ENCODE data around the gene FLNA. TPM values are rescaled to one million over a fixed set of nuclear protein-coding genes. Genes with fewer than 3 reads are reported as not detected.
A peak's percentile ranks its signal among the peaks of the same experiment; 100 is the strongest.

The FLNA gene
- total and polyA plus RNA-seq, 2 of the 13 experiments (the other 11 are each of a cell fraction or from before 2014, with no cell fraction given) = 83.4 to 174 TPM

DNA sequence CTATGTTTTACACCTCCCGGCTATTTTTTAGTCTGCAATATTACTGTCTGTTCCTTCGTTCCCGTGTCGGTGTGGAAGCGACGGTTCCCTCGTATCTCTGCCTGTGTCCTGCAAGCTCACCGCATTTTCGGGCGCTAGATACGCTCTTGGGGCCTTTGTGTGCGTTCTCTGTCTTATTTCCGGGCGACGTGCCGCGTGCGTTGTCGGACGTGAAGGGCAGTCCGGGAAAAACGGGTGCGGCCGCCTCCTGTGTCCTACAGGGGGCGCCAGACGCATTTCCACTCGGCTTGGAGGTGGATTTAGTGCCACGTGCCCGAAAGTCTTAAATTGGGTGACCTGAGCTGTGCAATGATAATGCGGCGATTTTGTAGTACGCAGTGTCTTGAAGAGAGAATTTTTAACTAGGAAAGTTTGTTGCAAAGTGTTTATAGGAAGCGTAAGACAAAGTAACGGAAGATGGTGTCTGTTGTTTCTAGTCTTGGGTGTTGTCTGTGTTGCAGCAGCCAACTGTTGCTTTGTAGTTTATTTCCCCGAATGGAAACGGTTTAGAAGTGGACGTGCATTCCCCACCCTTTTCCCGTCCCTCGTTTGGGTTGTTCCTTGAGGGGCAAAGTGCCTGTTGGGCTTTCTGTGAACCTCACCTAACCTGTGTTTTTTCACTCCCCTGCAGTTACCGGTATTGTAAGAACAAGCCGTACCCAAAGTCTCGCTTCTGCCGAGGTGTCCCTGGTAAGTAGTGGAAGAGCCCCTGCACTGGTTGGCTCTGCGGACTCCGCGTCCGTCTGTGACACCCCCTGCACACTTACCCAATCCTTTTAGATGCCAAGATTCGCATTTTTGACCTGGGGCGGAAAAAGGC is 24.5 kb upstream of the FLNA start (continued):
- TF ChIP-seq, protein P1, sequence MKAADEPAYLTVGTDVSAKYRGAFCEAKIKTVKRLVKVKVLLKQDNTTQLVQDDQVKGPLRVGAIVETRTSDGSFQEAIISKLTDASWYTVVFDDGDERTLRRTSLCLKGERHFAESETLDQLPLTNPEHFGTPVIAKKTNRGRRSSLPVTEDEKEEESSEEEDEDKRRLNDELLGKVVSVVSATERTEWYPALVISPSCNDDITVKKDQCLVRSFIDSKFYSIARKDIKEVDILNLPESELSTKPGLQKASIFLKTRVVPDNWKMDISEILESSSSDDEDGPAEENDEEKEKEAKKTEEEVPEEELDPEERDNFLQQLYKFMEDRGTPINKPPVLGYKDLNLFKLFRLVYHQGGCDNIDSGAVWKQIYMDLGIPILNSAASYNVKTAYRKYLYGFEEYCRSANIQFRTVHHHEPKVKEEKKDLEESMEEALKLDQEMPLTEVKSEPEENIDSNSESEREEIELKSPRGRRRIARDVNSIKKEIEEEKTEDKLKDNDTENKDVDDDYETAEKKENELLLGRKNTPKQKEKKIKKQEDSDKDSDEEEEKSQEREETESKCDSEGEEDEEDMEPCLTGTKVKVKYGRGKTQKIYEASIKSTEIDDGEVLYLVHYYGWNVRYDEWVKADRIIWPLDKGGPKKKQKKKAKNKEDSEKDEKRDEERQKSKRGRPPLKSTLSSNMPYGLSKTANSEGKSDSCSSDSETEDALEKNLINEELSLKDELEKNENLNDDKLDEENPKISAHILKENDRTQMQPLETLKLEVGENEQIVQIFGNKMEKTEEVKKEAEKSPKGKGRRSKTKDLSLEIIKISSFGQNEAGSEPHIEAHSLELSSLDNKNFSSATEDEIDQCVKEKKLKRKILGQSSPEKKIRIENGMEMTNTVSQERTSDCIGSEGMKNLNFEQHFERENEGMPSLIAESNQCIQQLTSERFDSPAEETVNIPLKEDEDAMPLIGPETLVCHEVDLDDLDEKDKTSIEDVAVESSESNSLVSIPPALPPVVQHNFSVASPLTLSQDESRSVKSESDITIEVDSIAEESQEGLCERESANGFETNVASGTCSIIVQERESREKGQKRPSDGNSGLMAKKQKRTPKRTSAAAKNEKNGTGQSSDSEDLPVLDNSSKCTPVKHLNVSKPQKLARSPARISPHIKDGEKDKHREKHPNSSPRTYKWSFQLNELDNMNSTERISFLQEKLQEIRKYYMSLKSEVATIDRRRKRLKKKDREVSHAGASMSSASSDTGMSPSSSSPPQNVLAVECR (CRISPR knock-in tag; IDR thresholded peaks at IDR 0.05; ENCODE audit: borderline replicate concordance) = peak; percentile 49
- TF ChIP-seq, protein P2, sequence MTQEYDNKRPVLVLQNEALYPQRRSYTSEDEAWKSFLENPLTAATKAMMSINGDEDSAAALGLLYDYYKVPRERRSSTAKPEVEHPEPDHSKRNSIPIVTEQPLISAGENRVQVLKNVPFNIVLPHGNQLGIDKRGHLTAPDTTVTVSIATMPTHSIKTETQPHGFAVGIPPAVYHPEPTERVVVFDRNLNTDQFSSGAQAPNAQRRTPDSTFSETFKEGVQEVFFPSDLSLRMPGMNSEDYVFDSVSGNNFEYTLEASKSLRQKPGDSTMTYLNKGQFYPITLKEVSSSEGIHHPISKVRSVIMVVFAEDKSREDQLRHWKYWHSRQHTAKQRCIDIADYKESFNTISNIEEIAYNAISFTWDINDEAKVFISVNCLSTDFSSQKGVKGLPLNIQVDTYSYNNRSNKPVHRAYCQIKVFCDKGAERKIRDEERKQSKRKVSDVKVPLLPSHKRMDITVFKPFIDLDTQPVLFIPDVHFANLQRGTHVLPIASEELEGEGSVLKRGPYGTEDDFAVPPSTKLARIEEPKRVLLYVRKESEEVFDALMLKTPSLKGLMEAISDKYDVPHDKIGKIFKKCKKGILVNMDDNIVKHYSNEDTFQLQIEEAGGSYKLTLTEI (CRISPR knock-in tag; conservative IDR thresholded peaks at IDR 0.05) = no peak
- TF ChIP-seq, protein P3, sequence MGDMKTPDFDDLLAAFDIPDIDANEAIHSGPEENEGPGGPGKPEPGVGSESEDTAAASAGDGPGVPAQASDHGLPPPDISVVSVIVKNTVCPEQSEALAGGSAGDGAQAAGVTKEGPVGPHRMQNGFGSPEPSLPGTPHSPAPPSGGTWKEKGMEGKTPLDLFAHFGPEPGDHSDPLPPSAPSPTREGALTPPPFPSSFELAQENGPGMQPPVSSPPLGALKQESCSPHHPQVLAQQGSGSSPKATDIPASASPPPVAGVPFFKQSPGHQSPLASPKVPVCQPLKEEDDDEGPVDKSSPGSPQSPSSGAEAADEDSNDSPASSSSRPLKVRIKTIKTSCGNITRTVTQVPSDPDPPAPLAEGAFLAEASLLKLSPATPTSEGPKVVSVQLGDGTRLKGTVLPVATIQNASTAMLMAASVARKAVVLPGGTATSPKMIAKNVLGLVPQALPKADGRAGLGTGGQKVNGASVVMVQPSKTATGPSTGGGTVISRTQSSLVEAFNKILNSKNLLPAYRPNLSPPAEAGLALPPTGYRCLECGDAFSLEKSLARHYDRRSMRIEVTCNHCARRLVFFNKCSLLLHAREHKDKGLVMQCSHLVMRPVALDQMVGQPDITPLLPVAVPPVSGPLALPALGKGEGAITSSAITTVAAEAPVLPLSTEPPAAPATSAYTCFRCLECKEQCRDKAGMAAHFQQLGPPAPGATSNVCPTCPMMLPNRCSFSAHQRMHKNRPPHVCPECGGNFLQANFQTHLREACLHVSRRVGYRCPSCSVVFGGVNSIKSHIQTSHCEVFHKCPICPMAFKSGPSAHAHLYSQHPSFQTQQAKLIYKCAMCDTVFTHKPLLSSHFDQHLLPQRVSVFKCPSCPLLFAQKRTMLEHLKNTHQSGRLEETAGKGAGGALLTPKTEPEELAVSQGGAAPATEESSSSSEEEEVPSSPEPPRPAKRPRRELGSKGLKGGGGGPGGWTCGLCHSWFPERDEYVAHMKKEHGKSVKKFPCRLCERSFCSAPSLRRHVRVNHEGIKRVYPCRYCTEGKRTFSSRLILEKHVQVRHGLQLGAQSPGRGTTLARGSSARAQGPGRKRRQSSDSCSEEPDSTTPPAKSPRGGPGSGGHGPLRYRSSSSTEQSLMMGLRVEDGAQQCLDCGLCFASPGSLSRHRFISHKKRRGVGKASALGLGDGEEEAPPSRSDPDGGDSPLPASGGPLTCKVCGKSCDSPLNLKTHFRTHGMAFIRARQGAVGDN (CRISPR knock-in tag; IDR thresholded peaks at IDR 0.05) = peak; percentile 63
- TF ChIP-seq MAF1 (CRISPR knock-in tag; IDR thresholded peaks at IDR 0.05; ENCODE audit: borderline replicate concordance) = no peak
- no peak for TF ChIP-seq ZNF350 (CRISPR knock-in tag; IDR thresholded peaks at IDR 0.05; ENCODE audit: borderline replicate concordance, low read depth)
- no peak for TF ChIP-seq ZNF83 (CRISPR knock-in tag; IDR thresholded peaks at IDR 0.05; ENCODE audit: borderline replicate concordance)
- TF ChIP-seq AGO2 (optimal IDR thresholded peaks at IDR 0.05; ENCODE audit: low read depth, low read length) = peak; percentile 91
- TF ChIP-seq, protein P4, sequence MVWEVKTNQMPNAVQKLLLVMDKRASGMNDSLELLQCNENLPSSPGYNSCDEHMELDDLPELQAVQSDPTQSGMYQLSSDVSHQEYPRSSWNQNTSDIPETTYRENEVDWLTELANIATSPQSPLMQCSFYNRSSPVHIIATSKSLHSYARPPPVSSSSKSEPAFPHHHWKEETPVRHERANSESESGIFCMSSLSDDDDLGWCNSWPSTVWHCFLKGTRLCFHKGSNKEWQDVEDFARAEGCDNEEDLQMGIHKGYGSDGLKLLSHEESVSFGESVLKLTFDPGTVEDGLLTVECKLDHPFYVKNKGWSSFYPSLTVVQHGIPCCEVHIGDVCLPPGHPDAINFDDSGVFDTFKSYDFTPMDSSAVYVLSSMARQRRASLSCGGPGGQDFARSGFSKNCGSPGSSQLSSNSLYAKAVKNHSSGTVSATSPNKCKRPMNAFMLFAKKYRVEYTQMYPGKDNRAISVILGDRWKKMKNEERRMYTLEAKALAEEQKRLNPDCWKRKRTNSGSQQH (CRISPR knock-in tag; IDR thresholded peaks at IDR 0.05; ENCODE audit: low read depth) = no peak
- TF ChIP-seq ARNTL (CRISPR knock-in tag; IDR thresholded peaks at IDR 0.05) = peak; percentile 39; the same call in 1 of the 2 replicates

All from HepG2 (cell line).